Neuronal stem cell (in vitro differentiated cells): ENCODE measurements around the gene DMAC2.
"Not testable (repeated sequence)": the region's sequence is repeated elsewhere in the genome, so short reads cannot be mapped to it uniquely, and the experiment has no call there.

Source experiments
- DNase-seq: peaks from one replicate; pipeline ENCODE4 v3.0.0-alpha.2; 2013; ENCODE audit warnings: low spot score
- H2AFZ ChIP-seq: one replicate; pipeline ENCODE4 v1.6.1; 2013; ENCODE audit warnings: mild to moderate bottlenecking, low read length, inconsistent platforms
- H2AK5ac ChIP-seq: 2 replicates; pipeline ENCODE4 v1.6.1; 2013; ENCODE audit warnings: low read depth, mild to moderate bottlenecking, inconsistent platforms, low read length, moderate library complexity, mixed read lengths
- H2BK120ac ChIP-seq: 2 replicates; pipeline ENCODE4 v1.6.1; 2013; ENCODE audit warnings: low read depth, mild to moderate bottlenecking, inconsistent platforms, low read length, moderate library complexity, mixed read lengths
- H2BK12ac ChIP-seq: one replicate; pipeline ENCODE4 v1.6.1; 2013; ENCODE audit warnings: low read length, inconsistent platforms
- H2BK15ac ChIP-seq: 2 replicates; pipeline ENCODE4 v1.6.1; 2013; ENCODE audit warnings: mild to moderate bottlenecking, low read length, inconsistent platforms, mixed read lengths
- H2BK5ac ChIP-seq: one replicate; pipeline ENCODE4 v1.6.1; 2013; ENCODE audit warnings: inconsistent platforms, mild to moderate bottlenecking, low read length, moderate library complexity
- H3K14ac ChIP-seq: one replicate; pipeline ENCODE4 v1.6.1; 2013; ENCODE audit warnings: low read length, inconsistent platforms
- H3K18ac ChIP-seq: 2 replicates; pipeline ENCODE4 v1.6.1; 2013; ENCODE audit warnings: low read length, inconsistent platforms
- H3K23ac ChIP-seq: 2 replicates; pipeline ENCODE4 v1.6.1; 2013; ENCODE audit warnings: low read depth, mild to moderate bottlenecking, mixed read lengths, low read length, inconsistent platforms; ENCODE audit not compliant: poor library complexity
- H3K27ac ChIP-seq: replicated peaks from 3 replicates; pipeline ENCODE4 v1.5.1; 2013; ENCODE audit warnings: low read length, inconsistent platforms
- H3K27me3 ChIP-seq, 3 experiments: 2 replicates each; pipeline ENCODE4 v1.6.1; 2013; ENCODE audit warnings: low read length in 3 of 3, mild to moderate bottlenecking in 2 of 3, inconsistent platforms in 1 of 3, low read depth in 1 of 3, mixed read lengths in 1 of 3, moderate library complexity in 1 of 3; ENCODE audit not compliant: control insufficient read depth in 3 of 3, insufficient read depth in 3 of 3
- H3K36me3 ChIP-seq, 2 donors: replicated peaks in 1 of 2; 2 replicates each; pipeline ENCODE4 v1.6.1; 2013; ENCODE audit warnings: low read length in 2 of 2; ENCODE audit not compliant: control insufficient read depth in 2 of 2, insufficient read depth in 2 of 2
- H3K4ac ChIP-seq: 2 replicates; pipeline ENCODE4 v1.6.1; 2013; ENCODE audit warnings: inconsistent platforms, mild to moderate bottlenecking, low read length, moderate library complexity
- H3K4me1 ChIP-seq, 2 donors: 1 replicate in 1 of 2; 2 replicates in 1 of 2; pipeline ENCODE4 v1.6.1; 2013; ENCODE audit warnings: low read length in 2 of 2, low read depth in 1 of 2; ENCODE audit not compliant: control insufficient read depth in 2 of 2, insufficient read depth in 1 of 2
- H3K4me2 ChIP-seq: one replicate; pipeline ENCODE4 v1.6.1; 2013; ENCODE audit warnings: mild to moderate bottlenecking, low read length, inconsistent platforms; ENCODE audit not compliant: insufficient read depth, poor library complexity, severe bottlenecking
- H3K4me3 ChIP-seq, 2 donors: 2 replicates each; pipeline ENCODE4 v1.5.1; 2013; ENCODE audit warnings: low read length in 2 of 2, mild to moderate bottlenecking in 2 of 2, inconsistent platforms in 1 of 2, moderate library complexity in 1 of 2
- H3K79me1 ChIP-seq: one replicate; pipeline ENCODE4 v1.6.1; 2013; ENCODE audit warnings: low read depth, mild to moderate bottlenecking, inconsistent platforms, low read length, moderate library complexity
- H3K9ac ChIP-seq: one replicate; pipeline ENCODE4 v1.6.1; 2013; ENCODE audit warnings: mild to moderate bottlenecking, low read depth, low read length, inconsistent platforms; ENCODE audit not compliant: poor library complexity
- H3K9me3 ChIP-seq, 2 donors: replicated peaks in 1 of 2; 2 replicates each; pipeline versions ENCODE3 to v1.6.1; 2013; ENCODE audit warnings: low read length in 2 of 2, mild to moderate bottlenecking in 2 of 2, inconsistent platforms in 1 of 2, low read depth in 1 of 2, mixed read lengths in 1 of 2, moderate library complexity in 1 of 2; ENCODE audit not compliant: control insufficient read depth in 2 of 2, insufficient read depth in 1 of 2
- H4K8ac ChIP-seq: one replicate; pipeline ENCODE4 v1.6.1; 2013; ENCODE audit warnings: low read depth, mild to moderate bottlenecking, inconsistent platforms, low read length, moderate library complexity
- H4K91ac ChIP-seq: one replicate; pipeline ENCODE4 v1.6.1; 2013; ENCODE audit warnings: low read length, low read depth, mild to moderate bottlenecking, inconsistent platforms; ENCODE audit not compliant: poor library complexity
- WGBS, 2 donors: extraction: QIAGEN DNeasy Blood & Tissue Kit; methylation state at CpG; one replicate each; pipeline ENCODE4 v1.1.7; 2013; ENCODE audit warnings: missing lambda C conversion rate in 2 of 2, mixed read lengths in 1 of 2; ENCODE audit not compliant: insufficient read length in 2 of 2, insufficient replicate concordance in 1 of 2; ENCODE audit errors: extremely low coverage in 2 of 2; 5-methylcytosine and 5-hydroxymethylcytosine counted together

The DMAC2 gene

DNA sequence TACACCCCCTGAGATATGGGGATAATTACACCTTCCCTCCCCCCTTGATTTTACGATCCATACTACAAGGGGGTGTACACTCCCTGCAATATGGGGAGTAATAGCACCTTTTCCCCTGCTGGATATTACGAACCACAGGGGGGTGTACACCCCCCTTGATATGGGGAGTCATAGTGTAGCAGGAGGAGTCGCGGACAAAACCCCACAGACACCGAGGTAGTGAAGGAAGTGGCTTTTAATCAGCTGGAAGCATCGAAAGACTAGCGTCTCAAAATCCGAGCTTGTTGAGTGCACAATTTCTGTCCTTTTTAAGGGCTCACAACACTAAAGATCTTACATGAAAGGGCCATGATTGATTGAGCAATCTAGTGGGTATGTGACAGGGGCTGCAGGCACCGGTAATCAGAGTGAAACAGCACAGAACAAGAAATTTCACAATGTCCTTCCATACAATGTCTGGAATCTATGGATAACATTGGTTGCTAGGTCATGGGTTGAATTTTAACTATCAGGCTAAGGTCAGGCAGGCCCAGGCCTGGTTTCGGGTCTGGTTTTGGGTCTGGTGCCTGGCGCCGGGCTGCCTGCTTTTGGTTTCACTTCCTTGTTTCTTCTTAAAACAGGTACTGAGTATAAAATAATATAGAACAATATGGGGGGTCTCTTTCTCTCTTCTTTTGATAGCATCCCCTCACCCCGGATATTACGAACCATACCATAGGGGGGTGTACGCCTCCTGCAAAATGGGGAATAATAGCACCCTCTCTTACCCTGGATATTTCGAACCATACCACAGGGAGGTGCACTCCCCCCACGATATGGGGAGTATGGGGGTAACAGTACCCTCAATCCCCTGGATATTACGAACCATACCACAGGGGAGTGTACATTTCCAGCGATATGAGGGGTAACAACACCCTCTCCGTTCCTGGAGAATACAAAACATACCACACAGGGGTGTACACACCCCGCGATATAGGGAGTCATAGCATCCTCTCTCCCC lies 23.8 kb upstream of the DMAC2 start:
- H2BK15ac ChIP-seq, DNase-seq, H3K9me3 ChIP-seq, H4K91ac ChIP-seq, H3K27ac ChIP-seq, H2BK5ac ChIP-seq, H3K23ac ChIP-seq, H3K9ac ChIP-seq, H2BK120ac ChIP-seq, H3K4me1 ChIP-seq, H3K4ac ChIP-seq, H3K4me2 ChIP-seq, H2AK5ac ChIP-seq, H2AFZ ChIP-seq, H3K18ac ChIP-seq, H2BK12ac ChIP-seq, H3K36me3 ChIP-seq, H3K14ac ChIP-seq, H4K8ac ChIP-seq, H3K79me1 ChIP-seq: not testable (repeated sequence)
- peak overlapping the region in 1 of 2 donors; percentile 2 for H3K4me3 ChIP-seq
- WGBS, 2 donors, result no CpG with 5 or more reads among the region's 22 CpGs
- peaks cover 0 to 52% (median 0%) of the 10 kb centered on the region in 3 experiments for H3K27me3 ChIP-seq

DNA sequence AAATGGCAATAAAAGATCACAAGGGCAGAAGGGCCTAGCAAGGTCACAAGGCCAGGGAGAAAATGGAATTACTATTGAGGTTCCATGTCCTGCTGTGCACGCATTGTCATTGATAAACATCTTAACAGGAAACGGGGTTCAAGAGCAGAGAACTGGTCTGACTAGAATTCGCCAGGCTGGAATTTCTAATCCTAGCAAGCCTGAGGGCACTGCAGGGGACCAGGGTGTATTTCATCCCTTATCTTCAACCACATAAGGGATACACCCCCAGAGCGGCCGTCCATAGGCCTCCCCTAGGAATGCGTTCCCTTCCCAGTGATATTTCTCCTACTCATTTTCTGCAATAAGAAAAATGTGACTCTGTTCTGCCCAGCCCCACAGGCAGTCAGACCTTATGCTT lies 22.8 kb upstream of the DMAC2 start:
- H3K23ac ChIP-seq, result no peak overlapping the region
- H3K9ac ChIP-seq, result no peak overlapping the region
- no peak overlapping the region for H4K91ac ChIP-seq
- no peak overlapping the region for H3K27ac ChIP-seq
- H3K4me3 ChIP-seq, result no peak overlapping the region
- no peaks in the 10 kb centered on the region for H3K36me3 ChIP-seq
- H2BK12ac ChIP-seq, result no peak overlapping the region
- no peak overlapping the region for H3K4ac ChIP-seq
- WGBS, 2 donors, result no CpG with 5 or more reads among the region's 6 CpGs
- no peak overlapping the region for H2AK5ac ChIP-seq
- H3K14ac ChIP-seq, result no peak overlapping the region
- no peak overlapping the region for H2BK5ac ChIP-seq
- H2BK15ac ChIP-seq, result no peak overlapping the region
- H3K4me1 ChIP-seq, result no peaks in the 10 kb centered on the region
- H4K8ac ChIP-seq, result no peak overlapping the region
- peaks cover 0 to 2% of the 10 kb centered on the region in 2 donors for H3K9me3 ChIP-seq
- H3K79me1 ChIP-seq, result no peaks in the 10 kb centered on the region
- no peak overlapping the region for H3K18ac ChIP-seq
- DNase-seq, result no peak
- H2BK120ac ChIP-seq, result no peak overlapping the region
- no peak overlapping the region for H3K4me2 ChIP-seq
- peaks cover 0 to 50% (median 0%) of the 10 kb centered on the region in 3 experiments for H3K27me3 ChIP-seq
- H2AFZ ChIP-seq, result no peak overlapping the region

DNA sequence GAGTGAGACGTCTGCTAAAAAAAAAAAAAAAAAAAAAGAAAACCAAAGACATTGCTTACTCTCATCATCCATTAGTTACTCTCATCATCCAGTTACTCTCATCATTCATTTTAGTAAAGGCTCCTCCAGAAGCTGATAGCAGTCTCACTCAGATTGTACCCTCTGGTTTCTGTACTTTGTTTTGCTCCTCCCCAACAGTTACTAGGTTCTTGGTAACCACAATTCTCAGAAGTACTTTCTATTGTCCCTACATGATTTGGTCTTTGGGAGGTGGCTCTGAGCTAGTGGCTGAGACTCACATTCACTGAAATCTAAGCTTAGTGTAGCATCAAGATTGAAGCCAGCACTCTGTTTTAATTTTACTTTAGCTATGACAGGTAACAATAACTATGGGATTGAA lies 17.5 kb upstream of the DMAC2 start:
- no peak for DNase-seq
- WGBS, 2 donors, result no CpG with 5 or more reads among the region's 1 CpG

DNA sequence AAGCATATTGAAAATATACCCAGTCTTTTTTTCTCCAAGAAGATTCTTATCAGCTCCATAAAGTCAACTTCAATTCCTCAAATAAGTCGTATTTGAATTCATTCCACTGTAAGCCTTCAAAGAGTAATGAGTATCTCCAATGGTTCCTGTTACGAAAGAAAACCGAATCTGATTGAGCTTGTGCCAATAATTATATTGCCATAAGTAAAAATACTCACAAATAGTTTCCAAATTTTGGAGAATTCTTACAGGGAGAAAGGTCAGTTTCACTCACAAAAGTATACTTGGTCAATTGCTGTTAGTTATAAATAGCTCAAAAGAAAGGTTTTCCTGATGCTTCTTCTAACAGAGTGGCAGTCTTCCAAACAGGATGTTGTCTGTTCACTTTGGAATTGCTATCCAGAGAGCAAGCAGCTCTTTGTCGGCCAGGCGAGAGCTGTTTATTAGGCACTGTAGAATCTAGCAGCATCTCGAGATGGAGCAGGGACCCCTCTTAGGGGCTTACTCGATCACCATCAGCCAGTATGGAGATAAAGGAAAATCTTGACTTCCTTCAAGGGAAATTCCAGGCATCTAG lies 16.7 kb upstream of the DMAC2 start:
- H3K4ac ChIP-seq, result no peak overlapping the region
- no CpG with 5 or more reads among the region's 7 CpGs for WGBS, 2 donors

More for the DNA sequence above, 17.5 kb upstream of the DMAC2 start:
- Histone ChIP-seq H2AFZ (no peak overlapping the region), H3K4me1 (no peaks in the 10 kb centered on the region), H3K4me2 (no peak overlapping the region), H3K27me3 (peaks cover 0 to 28% (median 0%) of the 10 kb centered on the region in 3 experiments), H4K91ac (no peak overlapping the region), H3K27ac (no peak overlapping the region), H2BK5ac (no peak overlapping the region), H3K23ac (no peak overlapping the region), H3K79me1 (no peaks in the 10 kb centered on the region), H2BK12ac (no peak overlapping the region), H3K18ac (no peak overlapping the region), H3K9ac (no peak overlapping the region), H2AK5ac (no peak overlapping the region), H3K9me3 (peaks cover 0 to 2% of the 10 kb centered on the region in 2 donors), H2BK15ac (no peak overlapping the region), H2BK120ac (no peak overlapping the region), H3K4me3 (no peak overlapping the region), H3K4ac (no peak overlapping the region), H3K14ac (no peak overlapping the region), H4K8ac (no peak overlapping the region), H3K36me3 (no peaks in the 10 kb centered on the region)

More for the DNA sequence above, 16.7 kb upstream of the DMAC2 start:
- H2BK15ac ChIP-seq, result no peak overlapping the region
- no peak overlapping the region for H2BK120ac ChIP-seq
- no peaks in the 10 kb centered on the region for H3K36me3 ChIP-seq
- no peak overlapping the region for H2BK5ac ChIP-seq
- no peak overlapping the region for H3K27ac ChIP-seq
- no peak overlapping the region for H3K4me3 ChIP-seq
- H3K9ac ChIP-seq, result no peak overlapping the region
- no peak overlapping the region for H2AK5ac ChIP-seq
- no peak overlapping the region for H2BK12ac ChIP-seq
- H3K79me1 ChIP-seq, result no peaks in the 10 kb centered on the region
- no peak overlapping the region for H4K8ac ChIP-seq
- no peak overlapping the region for H3K4me2 ChIP-seq
- no peaks in the 10 kb centered on the region for H3K4me1 ChIP-seq
- H3K18ac ChIP-seq, result no peak overlapping the region
- H3K23ac ChIP-seq, result no peak overlapping the region
- no peak overlapping the region for H4K91ac ChIP-seq
- no peak overlapping the region for H3K14ac ChIP-seq
- no peak overlapping the region for H2AFZ ChIP-seq
- peaks cover 0 to 2% of the 10 kb centered on the region in 2 donors for H3K9me3 ChIP-seq
- no peak for DNase-seq
- H3K27me3 ChIP-seq, result peaks cover 0 to 23% (median 0%) of the 10 kb centered on the region in 3 experiments
